VCaP (cell line): ENCODE measurements around the gene MPL.

ENCODE experiments used
- H3K27ac ChIP-seq: fragments of 450-650 bp; 2 replicates; pipeline ENCODE4 v1.5.1; 2017
- CTCF ChIP-seq: fragments of 450-650 bp; conservative IDR thresholded peaks from 2 replicates; pipeline ENCODE4 v1.5.1; 2017; ENCODE audit warnings: mild to moderate bottlenecking, moderate library complexity

The MPL gene

DNA sequence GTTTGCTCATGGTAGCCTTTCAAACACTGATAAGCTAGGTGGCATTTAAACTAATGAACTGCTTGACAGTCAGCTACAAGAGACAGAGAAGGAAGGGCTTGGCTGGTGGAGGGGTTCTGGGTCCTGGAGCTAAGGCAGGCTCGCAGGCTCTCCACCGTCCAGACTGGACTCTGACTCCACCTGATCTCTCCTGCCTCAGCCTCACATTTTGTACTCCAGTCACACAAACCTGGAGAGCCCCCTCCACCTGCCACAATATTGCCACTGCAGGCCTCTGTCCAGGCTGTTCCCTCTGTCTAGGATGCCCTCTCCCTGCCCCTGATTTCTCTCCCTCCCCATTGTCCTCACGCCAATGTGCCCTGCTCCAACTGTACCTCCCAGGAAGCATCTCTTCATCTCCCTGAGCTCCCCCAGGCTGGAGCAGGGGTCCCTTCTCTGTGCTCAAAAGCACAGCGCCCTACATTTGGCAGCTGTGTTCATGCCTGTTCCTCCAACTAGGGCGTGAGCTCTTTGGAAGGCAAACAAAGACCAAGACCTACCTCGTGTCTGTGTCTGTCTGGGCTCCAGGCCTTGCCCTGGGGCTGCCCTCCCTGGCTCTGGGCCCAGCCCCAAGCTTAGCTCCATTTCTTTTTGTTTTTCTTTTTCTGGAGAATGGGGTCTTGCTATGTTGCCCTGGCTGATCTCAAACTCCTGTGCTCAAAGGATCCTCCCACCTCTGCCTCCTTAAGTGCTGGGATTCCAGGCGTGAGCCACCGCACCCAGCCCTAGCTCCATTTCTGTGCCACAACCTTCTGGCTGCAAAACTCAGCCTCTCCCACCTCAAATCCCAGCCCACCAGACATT is 33.9 kb upstream of the MPL start:
- H3K27ac ChIP-seq = no peak overlapping the region
- no peak for TF ChIP-seq CTCF

DNA sequence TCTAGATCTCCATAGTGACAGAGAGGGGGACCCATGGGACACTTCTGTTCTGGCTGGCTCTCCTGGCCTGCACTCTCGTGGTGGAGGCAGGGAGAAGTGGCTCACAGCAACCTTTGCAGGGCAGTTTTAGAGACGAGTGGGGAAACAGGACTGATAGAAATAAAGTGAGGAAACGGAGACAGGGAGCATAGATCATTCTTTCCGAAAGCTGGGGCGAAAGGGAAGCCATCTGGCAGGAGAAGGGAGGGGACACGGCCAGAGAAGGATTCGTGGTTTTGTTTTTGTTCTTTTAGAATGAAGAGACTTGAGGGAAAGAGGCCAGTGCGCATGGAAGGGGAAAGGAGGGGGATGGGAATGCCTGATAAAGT is 33.3 kb upstream of the MPL start:
- no peak for TF ChIP-seq CTCF
- no peak overlapping the region for H3K27ac ChIP-seq

DNA sequence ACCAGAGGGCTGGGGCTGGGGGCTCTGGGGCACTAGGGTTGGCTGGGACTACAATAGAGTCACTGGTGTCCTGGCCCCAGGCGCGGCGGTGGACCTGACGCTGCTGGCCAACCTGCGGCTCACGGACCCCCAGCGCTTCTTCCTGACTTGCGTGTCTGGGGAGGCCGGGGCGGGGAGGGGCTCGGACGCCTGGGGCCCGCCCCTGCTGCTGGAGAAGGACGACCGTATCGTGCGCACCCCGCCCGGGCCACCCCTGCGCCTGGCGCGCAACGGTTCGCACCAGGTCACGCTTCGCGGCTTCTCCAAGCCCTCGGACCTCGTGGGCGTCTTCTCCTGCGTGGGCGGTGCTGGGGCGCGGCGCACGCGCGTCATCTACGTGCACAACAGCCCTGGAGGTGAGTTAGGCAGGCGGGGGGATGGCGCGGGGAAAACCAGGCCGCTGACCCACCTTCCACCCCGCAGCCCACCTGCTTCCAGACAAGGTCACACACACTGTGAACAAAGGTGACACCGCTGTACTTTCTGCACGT is 32.8 kb upstream of the MPL start:
- no peak overlapping the region for H3K27ac ChIP-seq
- TF ChIP-seq CTCF = no peak

GRCh38 chr1:43305461-43305860 is 32.2 kb upstream of the MPL start:
- H3K27ac ChIP-seq = no peak overlapping the region
- no peak for TF ChIP-seq CTCF

DNA sequence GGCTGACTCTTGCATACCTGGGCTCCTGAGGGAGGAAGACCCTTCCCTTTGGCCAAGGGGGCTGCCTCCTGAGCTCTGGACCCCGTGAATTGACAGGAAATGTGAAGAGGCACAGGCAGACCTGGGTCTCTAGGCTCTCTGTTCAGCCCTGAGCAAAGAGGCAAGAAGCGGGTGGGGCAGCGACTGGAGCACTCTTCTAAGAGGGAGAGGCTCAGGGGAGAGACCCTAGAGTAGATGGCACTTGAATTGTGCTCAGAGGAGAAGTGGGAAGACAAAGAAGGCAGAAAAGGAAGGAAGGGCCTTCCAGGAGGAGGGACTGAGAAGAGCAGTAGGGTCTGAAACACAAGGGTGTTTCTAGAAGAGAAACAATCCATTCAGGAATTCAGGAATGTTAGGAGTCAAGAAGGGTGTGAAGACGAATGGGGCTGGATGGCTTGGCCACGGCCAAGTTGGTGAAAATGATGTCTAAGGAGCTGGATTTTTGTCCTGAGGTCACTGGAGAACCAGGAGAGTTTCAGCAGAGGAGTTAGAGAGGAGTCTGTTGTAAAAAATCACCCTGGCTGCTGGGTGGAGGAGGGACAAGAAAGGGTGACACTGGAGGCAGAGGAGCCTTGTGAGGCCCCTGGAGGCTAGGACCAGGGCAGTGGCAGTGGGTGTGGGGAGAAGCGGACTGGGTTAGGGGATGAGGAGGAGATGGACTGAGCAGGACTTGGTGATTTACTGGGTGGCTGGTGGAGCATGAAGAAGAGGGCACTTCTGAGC is 31.5 kb upstream of the MPL start:
- TF ChIP-seq CTCF = no peak
- no peak overlapping the region for H3K27ac ChIP-seq

DNA sequence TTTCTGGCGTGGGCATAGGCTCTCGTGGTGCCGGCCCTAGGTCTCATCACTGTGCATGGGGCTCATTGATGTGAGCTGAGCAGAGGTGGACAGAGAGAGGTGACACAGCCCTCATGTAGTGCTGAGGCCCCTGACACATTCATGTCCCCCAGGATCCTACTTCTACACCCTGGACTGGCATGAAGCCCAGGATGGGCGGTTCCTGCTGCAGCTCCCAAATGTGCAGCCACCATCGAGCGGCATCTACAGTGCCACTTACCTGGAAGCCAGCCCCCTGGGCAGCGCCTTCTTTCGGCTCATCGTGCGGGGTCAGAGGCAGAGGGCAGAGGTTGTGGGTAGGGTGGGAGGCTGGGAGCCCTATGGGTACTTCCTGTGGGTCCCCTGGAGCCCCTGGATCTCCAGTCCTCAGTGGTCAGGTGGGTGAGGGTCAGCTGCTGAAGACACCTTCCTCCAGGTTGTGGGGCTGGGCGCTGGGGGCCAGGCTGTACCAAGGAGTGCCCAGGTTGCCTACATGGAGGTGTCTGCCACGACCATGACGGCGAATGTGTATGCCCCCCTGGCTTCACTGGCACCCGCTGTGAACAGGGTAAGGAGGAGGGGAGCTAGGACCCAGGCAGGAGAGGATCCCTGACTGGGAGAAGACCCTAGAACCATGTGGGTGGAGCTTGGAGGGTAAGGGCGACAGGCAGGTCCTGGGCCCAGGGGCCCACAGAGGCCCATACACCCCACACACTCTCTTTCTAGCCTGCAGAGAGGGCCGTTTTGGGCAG is 30.7 kb upstream of the MPL start:
- no peak overlapping the region for H3K27ac ChIP-seq
- no peak for TF ChIP-seq CTCF
